MM.1S (cell line): ENCODE measurements around the gene SPHK1.
A peak's percentile ranks its signal among the peaks of the same experiment; 100 is the strongest.

Source experiments
- DNase-seq: peaks from one replicate; pipeline ENCODE4 v3.0.0-alpha.2; 2015
- H2AFZ ChIP-seq: fragments of 300-600 bp; sonication (generic); 2 replicates; pipeline ENCODE4 v1.6.0; 2016; ENCODE audit warnings: antibody characterized with exemption, low read length
- H3F3A ChIP-seq: fragments of 300-600 bp; sonication (generic); 2 replicates; pipeline ENCODE4 v1.6.1; 2016; ENCODE audit warnings: mild to moderate bottlenecking, antibody characterized with exemption, low read length, moderate library complexity, mixed read lengths; ENCODE audit not compliant: insufficient read depth
- H3K27ac ChIP-seq: fragments of 300-600 bp; sonication (generic); 2 replicates; pipeline ENCODE4 v1.5.1; 2016; ENCODE audit warnings: mild to moderate bottlenecking, low read length
- H3K27me3 ChIP-seq: fragments of 300-600 bp; sonication (generic); replicated peaks from 2 replicates; pipeline ENCODE4 v1.6.0; 2016; ENCODE audit warnings: low read length; ENCODE audit not compliant: insufficient read depth
- H3K36me3 ChIP-seq: fragments of 300-600 bp; sonication (generic); replicated peaks from 2 replicates; pipeline ENCODE4 v1.6.1; 2016; ENCODE audit warnings: mild to moderate bottlenecking, low read length, mixed read lengths; ENCODE audit not compliant: insufficient read depth
- H3K4me1 ChIP-seq: fragments of 300-600 bp; sonication (generic); 2 replicates; pipeline ENCODE4 v1.6.1; 2016; ENCODE audit warnings: low read length, mixed read lengths
- H3K4me2 ChIP-seq: fragments of 300-600 bp; sonication (generic); 2 replicates; pipeline ENCODE4 v1.6.0; 2016; ENCODE audit warnings: low read depth, low read length
- H3K4me3 ChIP-seq: fragments of 300-600 bp; sonication (generic); 2 replicates; pipeline ENCODE4 v1.5.1; 2016; ENCODE audit warnings: low read length, mixed read lengths
- H3K79me2 ChIP-seq: fragments of 300-600 bp; sonication (generic); 2 replicates; pipeline ENCODE4 v1.6.1; 2016; ENCODE audit warnings: mixed run types, low read length, mixed read lengths
- H3K9ac ChIP-seq: fragments of 300-600 bp; sonication (generic); 2 replicates; pipeline ENCODE4 v1.6.1; 2016; ENCODE audit warnings: low read length, mixed read lengths
- H3K9me2 ChIP-seq: fragments of 300-600 bp; sonication (generic); replicated peaks from 2 replicates; pipeline ENCODE4 v1.6.1; 2016; ENCODE audit warnings: mild to moderate bottlenecking, low read length, mixed read lengths; ENCODE audit not compliant: insufficient read depth
- H3K9me3 ChIP-seq: fragments of 300-600 bp; sonication (generic); replicated peaks from 2 replicates; pipeline ENCODE4 v1.6.1; 2016; ENCODE audit warnings: mild to moderate bottlenecking, low read length, mixed read lengths; ENCODE audit not compliant: insufficient read depth
- H4K20me1 ChIP-seq: fragments of 300-600 bp; sonication (generic); 2 replicates; pipeline ENCODE4 v1.6.1; 2016; ENCODE audit warnings: mild to moderate bottlenecking, low read length, moderate library complexity, mixed read lengths; ENCODE audit not compliant: insufficient read depth
- EZH2 ChIP-seq: fragments of 300-600 bp; sonication (generic); optimal IDR thresholded peaks from 2 replicates; pipeline ENCODE3; 2017; ENCODE audit warnings: low read depth, mild to moderate bottlenecking, antibody characterized with exemption, low read length, mixed read lengths
- EZH2phosphoT487 ChIP-seq: fragments of 300-600 bp; sonication (generic); IDR thresholded peaks from 2 replicates; pipeline ENCODE4 v1.6.1; 2018; ENCODE audit warnings: antibody characterized with exemption, low read length
- TF ChIP-seq, protein P1 (sequence below): fragments of 300-600 bp; sonication (generic); IDR thresholded peaks from 2 replicates; pipeline ENCODE4 v1.5.1; 2016; ENCODE audit warnings: antibody characterized with exemption, low read length, mixed read lengths

Gene SPHK1

DNA sequence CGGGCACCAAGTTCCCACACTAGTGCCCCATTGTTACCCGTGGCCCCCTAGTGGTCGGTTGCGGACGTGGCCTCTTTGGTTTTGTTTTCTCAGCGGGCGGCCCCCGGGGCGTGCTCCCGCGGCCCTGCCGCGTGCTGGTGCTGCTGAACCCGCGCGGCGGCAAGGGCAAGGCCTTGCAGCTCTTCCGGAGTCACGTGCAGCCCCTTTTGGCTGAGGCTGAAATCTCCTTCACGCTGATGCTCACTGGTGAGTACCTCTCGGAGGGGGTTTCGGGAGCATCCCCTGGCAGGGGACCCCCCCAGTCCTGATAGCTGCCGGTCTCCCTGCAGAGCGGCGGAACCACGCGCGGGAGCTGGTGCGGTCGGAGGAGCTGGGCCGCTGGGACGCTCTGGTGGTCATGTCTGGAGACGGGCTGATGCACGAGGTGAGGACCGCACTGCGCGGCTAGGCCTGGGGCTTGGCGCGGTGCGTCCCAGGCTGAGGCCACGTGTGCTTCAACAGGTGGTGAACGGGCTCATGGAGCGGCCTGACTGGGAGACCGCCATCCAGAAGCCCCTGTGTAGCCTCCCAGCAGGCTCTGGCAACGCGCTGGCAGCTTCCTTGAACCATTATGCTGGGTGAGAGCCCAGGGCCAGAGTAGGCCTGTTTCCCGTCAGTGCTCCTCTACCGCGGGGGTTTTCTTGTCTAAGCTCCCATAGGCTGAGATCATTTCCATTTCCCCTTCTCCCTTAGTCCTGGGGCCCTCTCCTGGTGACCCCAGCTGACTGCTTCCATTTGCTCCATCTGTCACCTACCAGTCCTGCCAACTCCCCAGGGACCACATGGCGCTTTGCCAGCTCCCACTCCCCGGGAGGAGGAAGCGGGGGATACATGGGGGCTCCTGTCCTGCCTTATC is 1.7 kb downstream of the SPHK1 start:
- peaks cover 11% of the 10 kb centered on the region; the same call in 1 of the 2 replicates for H3K4me1 ChIP-seq
- H3K79me2 ChIP-seq = no peaks in the 10 kb centered on the region
- H2AFZ ChIP-seq = peak overlapping the region; percentile 54
- no peak overlapping the region for H3K9ac ChIP-seq
- H3F3A ChIP-seq = peaks cover 10% of the 10 kb centered on the region
- no peaks in the 10 kb centered on the region for H4K20me1 ChIP-seq
- peaks cover 18% of the 10 kb centered on the region for H3K27me3 ChIP-seq
- no peaks in the 10 kb centered on the region for H3K9me2 ChIP-seq
- no peak for TF ChIP-seq EZH2
- TF ChIP-seq EZH2phosphoT487 = no peak
- TF ChIP-seq, protein P1, sequence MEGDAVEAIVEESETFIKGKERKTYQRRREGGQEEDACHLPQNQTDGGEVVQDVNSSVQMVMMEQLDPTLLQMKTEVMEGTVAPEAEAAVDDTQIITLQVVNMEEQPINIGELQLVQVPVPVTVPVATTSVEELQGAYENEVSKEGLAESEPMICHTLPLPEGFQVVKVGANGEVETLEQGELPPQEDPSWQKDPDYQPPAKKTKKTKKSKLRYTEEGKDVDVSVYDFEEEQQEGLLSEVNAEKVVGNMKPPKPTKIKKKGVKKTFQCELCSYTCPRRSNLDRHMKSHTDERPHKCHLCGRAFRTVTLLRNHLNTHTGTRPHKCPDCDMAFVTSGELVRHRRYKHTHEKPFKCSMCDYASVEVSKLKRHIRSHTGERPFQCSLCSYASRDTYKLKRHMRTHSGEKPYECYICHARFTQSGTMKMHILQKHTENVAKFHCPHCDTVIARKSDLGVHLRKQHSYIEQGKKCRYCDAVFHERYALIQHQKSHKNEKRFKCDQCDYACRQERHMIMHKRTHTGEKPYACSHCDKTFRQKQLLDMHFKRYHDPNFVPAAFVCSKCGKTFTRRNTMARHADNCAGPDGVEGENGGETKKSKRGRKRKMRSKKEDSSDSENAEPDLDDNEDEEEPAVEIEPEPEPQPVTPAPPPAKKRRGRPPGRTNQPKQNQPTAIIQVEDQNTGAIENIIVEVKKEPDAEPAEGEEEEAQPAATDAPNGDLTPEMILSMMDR = peak; percentile 86
- peak overlapping the region; percentile 98 for H3K4me2 ChIP-seq
- peak overlapping the region; percentile 62 for H3K4me3 ChIP-seq
- no peaks in the 10 kb centered on the region for H3K9me3 ChIP-seq
- no peaks in the 10 kb centered on the region for H3K36me3 ChIP-seq
- peak; percentile 86 for DNase-seq
- no peak overlapping the region for H3K27ac ChIP-seq

DNA sequence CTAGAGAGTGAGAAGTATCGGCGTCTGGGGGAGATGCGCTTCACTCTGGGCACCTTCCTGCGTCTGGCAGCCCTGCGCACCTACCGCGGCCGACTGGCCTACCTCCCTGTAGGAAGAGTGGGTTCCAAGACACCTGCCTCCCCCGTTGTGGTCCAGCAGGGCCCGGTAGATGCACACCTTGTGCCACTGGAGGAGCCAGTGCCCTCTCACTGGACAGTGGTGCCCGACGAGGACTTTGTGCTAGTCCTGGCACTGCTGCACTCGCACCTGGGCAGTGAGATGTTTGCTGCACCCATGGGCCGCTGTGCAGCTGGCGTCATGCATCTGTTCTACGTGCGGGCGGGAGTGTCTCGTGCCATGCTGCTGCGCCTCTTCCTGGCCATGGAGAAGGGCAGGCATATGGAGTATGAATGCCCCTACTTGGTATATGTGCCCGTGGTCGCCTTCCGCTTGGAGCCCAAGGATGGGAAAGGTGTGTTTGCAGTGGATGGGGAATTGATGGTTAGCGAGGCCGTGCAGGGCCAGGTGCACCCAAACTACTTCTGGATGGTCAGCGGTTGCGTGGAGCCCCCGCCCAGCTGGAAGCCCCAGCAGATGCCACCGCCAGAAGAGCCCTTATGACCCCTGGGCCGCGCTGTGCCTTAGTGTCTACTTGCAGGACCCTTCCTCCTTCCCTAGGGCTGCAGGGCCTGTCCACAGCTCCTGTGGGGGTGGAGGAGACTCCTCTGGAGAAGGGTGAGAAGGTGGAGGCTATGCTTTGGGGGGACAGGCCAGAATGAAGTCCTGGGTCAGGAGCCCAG is 2.8 kb downstream of the SPHK1 start:
- Histone ChIP-seq H3K79me2 (no peaks in the 10 kb centered on the region), H3K9ac (no peak overlapping the region), H2AFZ (no peak overlapping the region), H3K4me2 (no peak overlapping the region), H4K20me1 (no peaks in the 10 kb centered on the region), H3K9me3 (no peaks in the 10 kb centered on the region), H3K4me1 (peaks cover 11% of the 10 kb centered on the region; the same call in 1 of the 2 replicates), H3K9me2 (no peaks in the 10 kb centered on the region), H3K27ac (no peak overlapping the region), H3K27me3 (peaks cover 16% of the 10 kb centered on the region), H3F3A (peaks cover 10% of the 10 kb centered on the region), H3K36me3 (no peaks in the 10 kb centered on the region), H3K4me3 (no peak overlapping the region)
- TF ChIP-seq EZH2phosphoT487 = no peak
- TF ChIP-seq, protein P1 = no peak
- TF ChIP-seq EZH2 = no peak
- no peak for DNase-seq

DNA sequence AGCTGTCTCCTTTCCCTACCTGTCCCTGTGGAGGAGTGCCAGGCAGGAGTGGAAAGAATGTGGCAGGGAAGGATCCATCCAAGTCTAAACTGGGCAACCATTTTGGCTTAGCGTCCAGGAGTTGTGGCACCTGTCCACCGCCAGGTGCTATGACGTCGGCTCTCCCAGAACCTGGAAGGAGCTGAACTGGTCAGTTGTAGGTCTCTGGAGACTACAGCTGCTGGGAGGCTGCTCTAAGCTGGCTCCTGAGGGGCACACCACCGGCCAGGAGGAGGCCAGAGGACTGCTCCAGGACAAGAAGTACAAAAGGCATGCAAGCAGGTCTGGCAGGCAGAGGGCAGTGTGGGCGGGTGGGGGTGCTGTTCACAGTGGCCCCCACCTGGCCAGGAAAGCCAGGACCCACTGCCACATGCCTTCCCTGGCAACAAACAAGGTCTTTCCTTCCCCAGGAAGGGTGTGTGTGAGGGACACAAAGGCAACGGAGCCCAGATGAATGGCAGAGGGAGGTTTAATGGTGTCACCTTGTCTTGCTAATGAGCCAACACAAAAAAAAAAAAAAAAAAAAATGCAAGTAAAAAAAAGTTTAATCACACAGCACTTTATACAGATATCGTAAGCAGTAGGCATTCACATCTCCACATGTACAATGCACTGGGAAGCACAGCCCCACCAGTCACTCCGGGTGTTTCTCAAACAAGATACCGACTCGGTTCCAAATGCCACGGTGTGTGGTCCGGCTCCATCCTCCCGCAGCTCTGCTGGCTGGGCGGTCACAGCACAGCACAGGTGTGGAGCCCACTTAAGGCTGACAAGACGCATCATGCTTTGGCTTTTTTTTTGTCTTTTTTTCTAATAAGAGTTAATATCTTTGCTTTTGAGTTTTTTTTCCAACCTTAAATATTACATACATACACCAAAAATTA is 4.8 kb downstream of the SPHK1 start:
- no peak overlapping the region for H3K9ac ChIP-seq
- H2AFZ ChIP-seq = no peak overlapping the region
- DNase-seq = no peak

More for the DNA sequence above, 4.8 kb downstream of the SPHK1 start:
- H3K79me2 ChIP-seq = no peaks in the 10 kb centered on the region
- peaks cover 10% of the 10 kb centered on the region; the same call in 1 of the 2 replicates for H3K27me3 ChIP-seq
- no peaks in the 10 kb centered on the region for H4K20me1 ChIP-seq
- H3K4me3 ChIP-seq = no peak overlapping the region
- H3K9me2 ChIP-seq = no peaks in the 10 kb centered on the region
- no peak overlapping the region for H3K4me2 ChIP-seq
- H3K27ac ChIP-seq = no peak overlapping the region
- H3F3A ChIP-seq = 0 out of 2 replicates have a peak, but pooled peaks cover 4% of the 10 kb centered on the region
- H3K36me3 ChIP-seq = no peaks in the 10 kb centered on the region
- TF ChIP-seq, protein P1 = no peak
- TF ChIP-seq EZH2phosphoT487 (no peak), EZH2 (no peak)
- H3K4me1 ChIP-seq = peaks cover 11% of the 10 kb centered on the region; the same call in 1 of the 2 replicates
- no peaks in the 10 kb centered on the region for H3K9me3 ChIP-seq
